AG09309 (cell line): ENCODE results near the gene SETD2.
A peak's percentile ranks its signal among the peaks of the same experiment; 100 is the strongest.

Experiments used
- DNase-seq: peaks from one replicate; pipeline ENCODE4 v3.0.0-alpha.2; 2010; ENCODE audit warnings: low read depth
- H3K4me3 ChIP-seq: 2 replicates; pipeline ENCODE4 v1.5.1; 2011; ENCODE audit warnings: mild to moderate bottlenecking, low read depth, low read length, moderate library complexity; ENCODE audit not compliant: control insufficient read depth
- CTCF ChIP-seq: IDR thresholded peaks from 2 replicates; pipeline ENCODE4 v1.5.1; 2011; ENCODE audit warnings: mild to moderate bottlenecking, low read depth, low read length, inconsistent platforms; ENCODE audit not compliant: insufficient read depth, control insufficient read depth; ENCODE audit errors: missing control alignments

The SETD2 gene

GRCh38 chr3:46998852-46999515 lies 164.9 kb downstream of the SETD2 start:
- DNase-seq = no peak
- no peak overlapping the region for H3K4me3 ChIP-seq
- TF ChIP-seq CTCF = no peak

- no peak overlapping the region for H3K4me3 ChIP-seq
- DNase-seq = no peak
- TF ChIP-seq CTCF = peak; percentile 74
Measured at GRCh38 chr3:46998121-46998851, 165.6 kb downstream of the SETD2 start.

- H3K4me3 ChIP-seq = no peak overlapping the region
- no peak for DNase-seq
- TF ChIP-seq CTCF = no peak
Measured at GRCh38 chr3:46997453-46998091, 166.3 kb downstream of the SETD2 start.

GRCh38 chr3:46996689-46997452 lies 167.0 kb downstream of the SETD2 start:
- no peak for TF ChIP-seq CTCF

GRCh38 chr3:46995901-46996562 lies 167.9 kb downstream of the SETD2 start:
- H3K4me3 ChIP-seq = no peak overlapping the region
- TF ChIP-seq CTCF = no peak
- no peak for DNase-seq

More at GRCh38 chr3:46996689-46997452, 167.0 kb downstream of the SETD2 start:
- no peak overlapping the region for H3K4me3 ChIP-seq
- DNase-seq = no peak
